ENCODE data around the gene R3HDML. TPM values are rescaled to one million over a fixed set of nuclear protein-coding genes. Genes with fewer than 3 reads are reported as not detected.

R3HDML gene
- total RNA-seq, 2 donors from 2014 or later = not detected

DNA sequence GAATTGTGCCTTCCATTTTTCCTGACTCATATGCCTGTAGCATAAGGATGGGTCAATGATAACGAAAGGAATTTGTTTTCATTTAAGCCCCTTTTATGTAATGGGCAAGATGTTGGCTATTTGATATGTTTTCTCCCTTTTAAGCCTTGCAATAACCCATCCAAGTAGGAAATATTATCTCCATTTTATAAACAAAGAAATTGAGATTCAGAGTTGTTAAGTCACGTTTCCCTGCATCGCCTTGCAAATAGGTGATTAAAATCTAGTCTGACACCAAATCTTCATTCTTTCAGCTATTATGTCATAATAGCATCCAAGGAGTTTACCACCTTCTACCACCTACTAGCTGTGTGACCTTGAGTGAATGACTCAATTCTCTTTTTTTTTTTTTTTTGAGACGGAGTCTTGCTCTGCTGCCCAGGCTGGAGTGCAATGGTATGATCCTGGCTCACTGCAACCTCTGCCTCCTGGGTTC lies 25.7 kb downstream of the R3HDML start:
- no peaks in the 10 kb centered on the region for H3K27me3 ChIP-seq (replicated peaks; ENCODE audit: insufficient read depth)
- H3K27ac ChIP-seq = no peak overlapping the region
- ATAC-seq (ENCODE audit: insufficient number of reproducible peaks, low FRiP score, low read depth) = no peak
- H3K4me1 ChIP-seq (ENCODE audit: control insufficient read depth in 1 of 2, low read depth in 2 of 2) = no peaks in the 10 kb centered on the region
- no peaks in the 10 kb centered on the region for H3K36me3 ChIP-seq
- DNase-seq (ENCODE audit: low spot score) = no peak
- no peak overlapping the region for H3K4me3 ChIP-seq
- H3K9me3 ChIP-seq = no peaks in the 10 kb centered on the region
- TF ChIP-seq, protein P1, sequence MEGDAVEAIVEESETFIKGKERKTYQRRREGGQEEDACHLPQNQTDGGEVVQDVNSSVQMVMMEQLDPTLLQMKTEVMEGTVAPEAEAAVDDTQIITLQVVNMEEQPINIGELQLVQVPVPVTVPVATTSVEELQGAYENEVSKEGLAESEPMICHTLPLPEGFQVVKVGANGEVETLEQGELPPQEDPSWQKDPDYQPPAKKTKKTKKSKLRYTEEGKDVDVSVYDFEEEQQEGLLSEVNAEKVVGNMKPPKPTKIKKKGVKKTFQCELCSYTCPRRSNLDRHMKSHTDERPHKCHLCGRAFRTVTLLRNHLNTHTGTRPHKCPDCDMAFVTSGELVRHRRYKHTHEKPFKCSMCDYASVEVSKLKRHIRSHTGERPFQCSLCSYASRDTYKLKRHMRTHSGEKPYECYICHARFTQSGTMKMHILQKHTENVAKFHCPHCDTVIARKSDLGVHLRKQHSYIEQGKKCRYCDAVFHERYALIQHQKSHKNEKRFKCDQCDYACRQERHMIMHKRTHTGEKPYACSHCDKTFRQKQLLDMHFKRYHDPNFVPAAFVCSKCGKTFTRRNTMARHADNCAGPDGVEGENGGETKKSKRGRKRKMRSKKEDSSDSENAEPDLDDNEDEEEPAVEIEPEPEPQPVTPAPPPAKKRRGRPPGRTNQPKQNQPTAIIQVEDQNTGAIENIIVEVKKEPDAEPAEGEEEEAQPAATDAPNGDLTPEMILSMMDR (IDR thresholded peaks at IDR 0.05) = no peak

DNA sequence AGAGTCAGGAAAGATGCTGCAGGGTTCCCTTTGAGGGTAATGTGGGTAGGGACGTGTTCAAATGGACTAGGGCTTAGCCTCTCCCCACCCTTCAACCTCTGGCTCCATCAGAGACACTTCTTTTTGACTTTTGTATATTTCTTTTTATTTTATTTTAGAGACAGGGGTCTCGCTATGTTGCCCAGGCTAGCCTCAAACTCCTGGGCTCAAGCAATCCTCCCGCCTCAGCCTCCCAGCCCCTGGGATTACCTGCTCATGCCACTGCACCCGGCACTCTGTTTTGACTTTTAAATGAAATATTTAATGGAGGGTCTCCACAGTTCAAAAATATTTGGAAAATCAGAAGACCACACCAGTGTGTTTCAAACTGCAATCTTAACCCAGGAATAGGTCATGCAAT lies 27.2 kb downstream of the R3HDML start:
- no peaks in the 10 kb centered on the region for H3K9me3 ChIP-seq
- ATAC-seq (ENCODE audit: insufficient number of reproducible peaks, low FRiP score, low read depth) (no peak), DNase-seq (ENCODE audit: low spot score) (no peak)
- no peak overlapping the region for H3K4me3 ChIP-seq
- TF ChIP-seq, protein P1 (IDR thresholded peaks at IDR 0.05) = no peak
- H3K27me3 ChIP-seq (replicated peaks; ENCODE audit: insufficient read depth) = no peaks in the 10 kb centered on the region
- H3K36me3 ChIP-seq = no peaks in the 10 kb centered on the region
- no peaks in the 10 kb centered on the region for H3K4me1 ChIP-seq (ENCODE audit: control insufficient read depth in 1 of 2, low read depth in 2 of 2)
- H3K27ac ChIP-seq = no peak overlapping the region

DNA sequence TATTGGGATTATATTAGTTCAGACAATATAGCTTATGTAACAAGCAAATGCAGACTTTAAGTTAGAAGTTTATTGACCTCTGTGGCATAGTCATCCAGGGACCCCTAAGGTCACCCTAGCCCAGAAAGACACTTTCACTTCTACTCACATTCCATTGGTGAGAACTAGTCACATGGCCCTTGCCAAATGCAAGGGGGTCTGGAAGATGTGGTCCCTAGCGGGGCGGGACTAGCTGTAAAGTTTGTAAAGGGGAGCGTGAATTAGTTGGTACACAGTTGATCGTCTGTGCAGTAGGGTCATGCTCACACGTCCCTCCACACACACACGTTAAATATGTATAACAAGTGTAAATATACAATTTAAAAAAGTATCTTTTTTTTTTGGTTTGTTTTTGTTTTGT lies 27.9 kb downstream of the R3HDML start:
- no peaks in the 10 kb centered on the region for H3K27me3 ChIP-seq (replicated peaks; ENCODE audit: insufficient read depth)
- no peaks in the 10 kb centered on the region for H3K36me3 ChIP-seq
- no peak overlapping the region for H3K27ac ChIP-seq
- ATAC-seq (ENCODE audit: insufficient number of reproducible peaks, low FRiP score, low read depth) (no peak), DNase-seq (ENCODE audit: low spot score) (no peak)
- H3K9me3 ChIP-seq = no peaks in the 10 kb centered on the region
- no peak overlapping the region for H3K4me3 ChIP-seq
- H3K4me1 ChIP-seq (ENCODE audit: control insufficient read depth in 1 of 2, low read depth in 2 of 2) = no peaks in the 10 kb centered on the region
- TF ChIP-seq, protein P1 (IDR thresholded peaks at IDR 0.05) = no peak

DNA sequence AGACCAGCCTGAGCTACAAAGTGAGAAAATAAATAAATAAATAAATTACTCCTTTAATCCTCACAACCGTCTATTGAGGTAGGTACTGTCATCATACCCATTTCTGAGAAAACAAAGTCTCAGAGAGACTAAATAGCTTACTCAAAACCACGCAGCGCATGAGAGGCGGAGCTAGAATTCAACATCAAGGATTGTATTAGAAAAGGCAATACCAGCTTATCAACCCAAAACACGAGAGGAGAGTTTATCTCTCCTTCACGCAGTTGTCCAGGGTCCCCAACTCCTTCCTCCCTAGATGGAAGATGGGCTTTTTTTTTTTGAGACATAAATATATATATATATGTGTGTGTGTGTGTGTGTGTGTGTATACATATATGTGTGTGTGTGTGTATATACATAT lies 30.9 kb downstream of the R3HDML start:
- Histone ChIP-seq H3K27me3 (replicated peaks; ENCODE audit: insufficient read depth) (no peaks in the 10 kb centered on the region), H3K36me3 (no peaks in the 10 kb centered on the region), H3K4me1 (ENCODE audit: control insufficient read depth in 1 of 2, low read depth in 2 of 2) (no peaks in the 10 kb centered on the region), H3K27ac (no peak overlapping the region), H3K4me3 (no peak overlapping the region), H3K9me3 (no peaks in the 10 kb centered on the region)
- ATAC-seq (ENCODE audit: insufficient number of reproducible peaks, low FRiP score, low read depth) = no peak
- TF ChIP-seq, protein P1 (IDR thresholded peaks at IDR 0.05) = no peak
- no peak for DNase-seq (ENCODE audit: low spot score)

DNA sequence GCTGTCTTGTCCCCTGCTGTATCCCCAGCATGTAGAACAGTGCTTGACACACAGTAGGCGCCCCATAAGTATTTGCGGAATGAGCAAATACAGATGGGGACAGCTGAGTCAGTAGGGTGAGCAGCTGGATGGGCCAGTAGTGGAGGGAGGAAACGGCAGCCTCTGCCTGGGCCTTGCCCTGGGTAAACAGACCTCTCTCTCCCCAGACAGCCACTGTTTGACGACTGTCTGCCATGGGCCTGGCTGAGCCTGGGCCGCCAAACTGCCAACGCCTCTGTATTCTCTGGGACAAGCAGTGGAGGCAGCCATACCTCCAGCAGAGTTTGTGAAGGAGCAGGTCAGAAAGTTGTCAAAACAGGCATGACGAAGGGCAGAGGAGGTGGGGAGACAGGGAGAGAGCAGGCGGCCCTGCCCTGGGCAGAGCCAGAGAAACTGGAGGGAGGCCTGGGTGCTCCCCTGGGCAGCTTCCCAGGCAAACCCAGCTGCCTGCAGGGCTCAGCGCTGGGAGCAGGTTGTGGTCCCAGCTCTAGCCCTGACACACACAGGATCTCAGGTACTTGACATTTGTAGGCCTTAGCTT lies 33.9 kb downstream of the R3HDML start:
- no peak overlapping the region for H3K4me3 ChIP-seq
- no peaks in the 10 kb centered on the region for H3K27me3 ChIP-seq (replicated peaks; ENCODE audit: insufficient read depth)
- no peak for DNase-seq (ENCODE audit: low spot score)
- no peaks in the 10 kb centered on the region for H3K4me1 ChIP-seq (ENCODE audit: control insufficient read depth in 1 of 2, low read depth in 2 of 2)
- H3K27ac ChIP-seq = no peak overlapping the region
- no peaks in the 10 kb centered on the region for H3K9me3 ChIP-seq
- TF ChIP-seq, protein P1 (IDR thresholded peaks at IDR 0.05) = no peak
- H3K36me3 ChIP-seq = no peaks in the 10 kb centered on the region
- ATAC-seq (ENCODE audit: insufficient number of reproducible peaks, low FRiP score, low read depth) = no peak

Data from thoracic aorta (tissue), 2 donors.